Endothelial cell of umbilical vein (primary cell): ENCODE data around the gene FJX1. TPM values are rescaled to one million over a fixed set of nuclear protein-coding genes. Genes with fewer than 3 reads are reported as not detected.

Experiments used
- BruUV-seq: library from RNA; stranded (reverse); fragments of 400-500 nt; replicated peaks from 2 replicates; lab custom pipeline; 2021; lab: Mats Ljungman, UMichigan
- CTCF ChIA-PET: fragments of 300-600, 350-600 bp; sonication (Branson Sonifier 250); formaldehyde crosslinking; loops from one replicate; lab custom pipeline; 2021; ENCODE audit warnings: antibody characterized with exemption, inconsistent platforms; lab: Charles Lee
- POLR2A ChIA-PET: fragments of 300-600, 350-600 bp; sonication (Branson Sonifier 250); formaldehyde crosslinking; loops from one replicate; lab custom pipeline; 2021; ENCODE audit warnings: antibody characterized with exemption, inconsistent platforms; lab: Charles Lee
- DNase-seq: peaks from one replicate; pipeline ENCODE4 v3.0.0-alpha.2; 2011; ENCODE audit warnings: low read depth, low spot score
- FAIRE-seq: peaks from 2 replicates; lab custom pipeline; 2011; peaks lifted over from hg19 to GRCh38; lab: Jason Lieb, UNC
- H2AFZ ChIP-seq: 2 replicates; pipeline ENCODE4 v1.6.0; 2012; ENCODE audit warnings: low read depth, low read length, control low read depth, inconsistent platforms
- H3K27ac ChIP-seq: 2 replicates; pipeline ENCODE4 v1.5.1; 2011; ENCODE audit warnings: low read depth, mild to moderate bottlenecking, control low read depth, low read length, moderate library complexity; ENCODE audit not compliant: insufficient read depth
- H3K27me3 ChIP-seq, 2 experiments: 2 replicates each; pipeline versions ENCODE4 v1.6.0 to v1.6.1; 2011; ENCODE audit warnings: low read length in 2 of 2, mixed read lengths in 1 of 2; ENCODE audit not compliant: control insufficient read depth in 2 of 2, insufficient read depth in 2 of 2
- H3K36me3 ChIP-seq, 2 experiments: 2 replicates in 1 of 2; 3 replicates in 1 of 2; pipeline ENCODE4 v1.5.1; 2011; ENCODE audit warnings: low read length in 2 of 2, mild to moderate bottlenecking in 1 of 2, moderate library complexity in 1 of 2; ENCODE audit not compliant: control insufficient read depth in 2 of 2, insufficient read depth in 2 of 2; ENCODE audit errors: extremely low read depth in 1 of 2
- H3K4me1 ChIP-seq: 3 replicates; pipeline ENCODE4 v1.5.1; 2011; ENCODE audit warnings: mild to moderate bottlenecking, low read length; ENCODE audit not compliant: control insufficient read depth, insufficient read depth; ENCODE audit errors: extremely low read depth
- H3K4me2 ChIP-seq: 2 replicates; pipeline ENCODE4 v1.6.1; 2011; ENCODE audit warnings: low read length, control low read depth, mixed read lengths; ENCODE audit not compliant: insufficient read depth
- H3K4me3 ChIP-seq, 3 experiments: fragments of 200-600 bp in 1 of 3; sonication (generic), shearing (Covaris generic) in 1 of 3; replicated peaks in 1 of 3; 2 replicates each; pipeline ENCODE4 v1.5.1; 2011 to 2016; ENCODE audit warnings: control low read depth in 3 of 3, low read length in 3 of 3, mild to moderate bottlenecking in 2 of 3, inconsistent platforms in 1 of 3, low read depth in 1 of 3, moderate library complexity in 1 of 3; ENCODE audit not compliant: insufficient read depth in 1 of 3
- H3K79me2 ChIP-seq: 2 replicates; pipeline ENCODE4 v1.6.0; 2012; ENCODE audit warnings: low read length, inconsistent platforms; ENCODE audit not compliant: control insufficient read depth, insufficient read depth
- H3K9ac ChIP-seq: replicated peaks from 2 replicates; pipeline ENCODE3; 2011; ENCODE audit warnings: low read length, control low read depth; ENCODE audit not compliant: insufficient read depth; ENCODE audit errors: extremely low read depth
- H3K9me1 ChIP-seq: replicated peaks from 3 replicates; pipeline ENCODE4 v1.6.0; 2011; ENCODE audit warnings: mild to moderate bottlenecking, low read length; ENCODE audit not compliant: control insufficient read depth, insufficient read depth; ENCODE audit errors: extremely low read depth
- H3K9me3 ChIP-seq: replicated peaks from 2 replicates; pipeline ENCODE4 v1.5.1; 2012; ENCODE audit warnings: low read length, inconsistent platforms; ENCODE audit not compliant: control insufficient read depth, insufficient read depth
- H4K20me1 ChIP-seq: replicated peaks from 2 replicates; pipeline ENCODE3; 2011; ENCODE audit warnings: mild to moderate bottlenecking, low read length; ENCODE audit not compliant: control insufficient read depth, insufficient read depth; ENCODE audit errors: extremely low read depth
- CTCF ChIP-seq, 2 donors: IDR thresholded peaks; 1 replicate in 1 of 2; 2 replicates in 1 of 2; pipeline ENCODE4 v1.5.1; 2011; ENCODE audit warnings: low read length in 2 of 2, mild to moderate bottlenecking in 2 of 2, moderate library complexity in 2 of 2, control low read depth in 1 of 2, inconsistent platforms in 1 of 2, low read depth in 1 of 2; ENCODE audit not compliant: insufficient read depth in 1 of 2; ENCODE audit errors: extremely low read depth in 1 of 2
- EZH2 ChIP-seq: IDR thresholded peaks from 2 replicates; pipeline ENCODE4 v1.6.1; 2012; ENCODE audit warnings: borderline replicate concordance, low read depth, mild to moderate bottlenecking, moderate library complexity, low read length, inconsistent platforms; ENCODE audit not compliant: severe bottlenecking
- FOS ChIP-seq: IDR thresholded peaks from 2 replicates; pipeline ENCODE4 v1.6.1; 2011; ENCODE audit warnings: mild to moderate bottlenecking, low read length, moderate library complexity, borderline replicate concordance; ENCODE audit not compliant: insufficient read depth
- GATA2 ChIP-seq: IDR thresholded peaks from 2 replicates; pipeline ENCODE4 v1.7.0; 2011; ENCODE audit warnings: low read depth, mild to moderate bottlenecking, moderate library complexity, mixed read lengths, low read length; ENCODE audit not compliant: insufficient read length, insufficient read depth
- JUN ChIP-seq: IDR thresholded peaks from 2 replicates; pipeline ENCODE4 v1.6.1; 2011; ENCODE audit warnings: borderline replicate concordance, low read depth; ENCODE audit not compliant: insufficient read length, insufficient read depth
- MAX ChIP-seq: IDR thresholded peaks from 2 replicates; pipeline ENCODE4 v1.6.1; 2011; ENCODE audit not compliant: insufficient read depth, insufficient read length
- MYC ChIP-seq: IDR thresholded peaks from one replicate; pipeline ENCODE4 v1.6.1; 2011; ENCODE audit warnings: mild to moderate bottlenecking, low read depth, low read length
- POLR2A ChIP-seq: IDR thresholded peaks from 2 replicates; pipeline ENCODE4 v1.6.1; 2012; ENCODE audit warnings: low read depth, mild to moderate bottlenecking, control low read depth, low read length
- POLR2AphosphoS5 ChIP-seq: IDR thresholded peaks from 2 replicates; pipeline ENCODE4 v1.6.1; 2012; ENCODE audit warnings: low read depth, mild to moderate bottlenecking, control low read depth, low read length, moderate library complexity; ENCODE audit not compliant: insufficient read depth
- dilution Hi-C: fragments of 300-500 bp; cut with MboI; formaldehyde crosslinking; loops from one replicate; pipeline ENCODE4 v1.15.0; 2019; ENCODE audit warnings: low sequenced_read_pairs; ENCODE audit not compliant: extremely low pct_ligation_motif_present
- intact Hi-C: fragments of 100-400 bp; cut with micrococcal nuclease; formaldehyde crosslinking; loops from one replicate; pipeline ENCODE4 v1.10.0; 2022
- polyA plus RNA-seq, 4 experiments: library from polyadenylated mRNA; depleted of rRNA in 3 of 4; stranded (reverse) in 3 of 4; unstranded in 1 of 4; fragments of >200 nt; gene quantifications; 2 replicates each; pipeline versions ENCODE4 v1.2.1 to v1.2.3, GENCODE V29; 2011 to 2012; ENCODE audit warnings: missing spikeins in 1 of 4
- total RNA-seq: library from RNA; stranded (reverse); gene quantifications from 2 replicates; pipeline ENCODE4 v1.2.3, GENCODE V29; 2021

The FJX1 gene
- total and polyA plus RNA-seq, 2 donors (not counting 3 experiments of a cell fraction or from before 2014, with no cell fraction given), result 9.2 to 26.6 TPM

GRCh38 chr11:35663408-35663702 is 45.1 kb downstream of the FJX1 start:
- intact Hi-C loops (loop anchor here (2.0 kb wide), 3 partner anchors 33 to 133 kb away; no protein-coding TSS in a partner anchor), dilution Hi-C loops (no loop called here)
- Histone ChIP-seq H3K4me3 (peak overlapping the region in 2 of 3 experiments; percentile 47 to 59), H3K27me3 (no peaks in the 10 kb centered on the region), H3K9me3 (no peaks in the 10 kb centered on the region), H2AFZ (peak overlapping the region; percentile 7), H3K27ac (peak overlapping the region; percentile 67), H3K9me1 (no peaks in the 10 kb centered on the region), H3K4me2 (peak overlapping the region; percentile 80), H4K20me1 (no peaks in the 10 kb centered on the region), H3K4me1 (peaks cover 29% of the 10 kb centered on the region), H3K79me2 (peaks cover 40% of the 10 kb centered on the region), H3K9ac (no peak overlapping the region), H3K36me3 (peaks cover 0 to 3% of the 10 kb centered on the region in 2 experiments)
- CTCF ChIA-PET, result interaction anchor here (1.0 to 1.3 kb wide), 2 partner anchors 44 to 603 kb away, joined by 3 to 6 read pairs; no protein-coding TSS in a partner anchor
- POLR2A ChIA-PET, result no interaction called here
- BruUV-seq, result no TSS peak
- DNase-seq (no peak), FAIRE-seq (no peak)
- TF ChIP-seq FOS (no peak), EZH2 (no peak), POLR2A (no peak), MAX (no peak), POLR2AphosphoS5 (no peak), MYC (no peak), JUN (no peak), GATA2 (no peak), CTCF (IDR thresholded peaks at IDR 0.05; ENCODE audit: extremely low read depth in 1 of 2, insufficient read depth in 1 of 2, low read depth in 1 of 2, low read length in 2 of 2) (no peak)
